Fibroblast of mammary gland (primary cell): Measurements from ENCODE around the gene KIDINS220.

Experiments
- DNase-seq: peaks from one replicate; pipeline ENCODE4 v3.0.0-alpha.2; 2010; ENCODE audit warnings: low read depth
- H3K4me3 ChIP-seq: 2 replicates; pipeline ENCODE4 v1.5.1; 2011; ENCODE audit warnings: low read depth, mild to moderate bottlenecking, low read length, moderate library complexity; ENCODE audit not compliant: control insufficient read depth
- CTCF ChIP-seq: conservative IDR thresholded peaks from 2 replicates; pipeline ENCODE4 v1.5.1; 2011; ENCODE audit warnings: low read depth, low read length, inconsistent platforms; ENCODE audit not compliant: control insufficient read depth, insufficient read depth

KIDINS220 gene

GRCh38 chr2:8799004-8799403 is 38.4 kb downstream of the KIDINS220 start:
- no peak for DNase-seq
- H3K4me3 ChIP-seq: no peak overlapping the region
- no peak for TF ChIP-seq CTCF

GRCh38 chr2:8798393-8798792 is 39.0 kb downstream of the KIDINS220 start:
- no peak overlapping the region for H3K4me3 ChIP-seq
- DNase-seq: no peak
- no peak for TF ChIP-seq CTCF

GRCh38 chr2:8797682-8798081 is 39.7 kb downstream of the KIDINS220 start:
- no peak for TF ChIP-seq CTCF
- H3K4me3 ChIP-seq: no peak overlapping the region
- DNase-seq: no peak

- DNase-seq: no peak
- H3K4me3 ChIP-seq: no peak overlapping the region
- TF ChIP-seq CTCF: no peak
Measured at GRCh38 chr2:8796878-8797550, 40.4 kb downstream of the KIDINS220 start.

- no peak for TF ChIP-seq CTCF
- no peak for DNase-seq
- H3K4me3 ChIP-seq: no peak overlapping the region
Measured at GRCh38 chr2:8796315-8796848, 41.0 kb downstream of the KIDINS220 start.

GRCh38 chr2:8794923-8795825 is 42.2 kb downstream of the KIDINS220 start:
- DNase-seq: peak; percentile 90
- no peak overlapping the region for H3K4me3 ChIP-seq
- TF ChIP-seq CTCF: no peak
